Upper lobe of left lung (tissue), 4 donors: ENCODE data around the gene C4orf50.

Experiments used
- CTCF ChIP-seq, 6 experiments: fragments of 450-650 bp in 4 of 6; fragments of 200-600 bp in 2 of 6; sonication (generic) in 2 of 6; IDR thresholded peaks; one replicate each; pipeline ENCODE4 v1.5.1; 2016 to 2019; ENCODE audit warnings: antibody characterized with exemption in 6 of 6
- POLR2A ChIP-seq, 4 donors: fragments of 450-650 bp; IDR thresholded peaks; one replicate each; pipeline ENCODE4 v1.5.1; 2016 to 2017; ENCODE audit warnings: antibody characterized with exemption in 4 of 4, mild to moderate bottlenecking in 2 of 4

GRCh38 chr4:6011271-6011671 lies 7.0 kb downstream of the C4orf50 start:
- TF ChIP-seq CTCF (IDR thresholded peaks at IDR 0.05) (no peak), POLR2A (IDR thresholded peaks at IDR 0.05) (no peak)
